ENCODE measurements around the gene TOR1A. TPM values are rescaled to one million over a fixed set of nuclear protein-coding genes. Genes with fewer than 3 reads are reported as not detected.

The TOR1A gene
- total RNA-seq, 1 donor from 2014 or later = 32.7 TPM

Other genes starting within 250 kb of the TOR1A start
- gene C9orf50, start 203.0 kb downstream of the TOR1A start, total RNA-seq = not detected in 2 replicates
- gene NTMT1, start 198.0 kb downstream of the TOR1A start, total RNA-seq = 19.4 and 22.4 TPM in 2 replicates
- gene ASB6, start 182.0 kb downstream of the TOR1A start, total RNA-seq = 9.6 and 13.5 TPM in 2 replicates
- 0.20 and 0.44 TPM in 2 replicates for gene PRRX2, start 158.5 kb downstream of the TOR1A start, total RNA-seq
- gene PTGES, start 71.1 kb downstream of the TOR1A start, total RNA-seq = 0.40 and 0.44 TPM in 2 replicates
- gene TOR1B, start 21.0 kb downstream of the TOR1A start, total RNA-seq = 13.9 and 19.8 TPM in 2 replicates
- 21.6 and 36.5 TPM in 2 replicates for gene C9orf78, start 11.1 kb upstream of the TOR1A start, total RNA-seq
- gene USP20, start 11.3 kb upstream of the TOR1A start, total RNA-seq = 5.4 and 8.9 TPM in 2 replicates
- gene FNBP1, start 219.1 kb upstream of the TOR1A start, total RNA-seq = 30.3 and 51.2 TPM in 2 replicates
- 19.2 and 20.4 TPM in 2 replicates for gene GPR107, start 229.8 kb upstream of the TOR1A start, total RNA-seq

All from lung microvascular endothelial cell (primary cell).